Stimulated activated CD4-positive, alpha-beta T cell treated with anti-CD3 and anti-CD28 coated beads, TNF-alpha, amount 100 ng/mL, for 1 hour (primary cell): ENCODE data around the gene MTOR.
A peak's percentile ranks its signal among the peaks of the same experiment; 100 is the strongest.
"Not testable (repeated sequence)": the region's sequence is repeated elsewhere in the genome, so short reads cannot be mapped to it uniquely, and the experiment has no call there.

Experiments
- DNase-seq, 3 donors: peaks; one replicate each; pipeline ENCODE4 v3.0.0-alpha.2; 2020; ENCODE audit warnings: low read depth in 3 of 3, low spot score in 1 of 3

Gene MTOR

GRCh38 chr1:11067716-11068599 lies 194.4 kb downstream of the MTOR start:
- no peak for DNase-seq

DNA sequence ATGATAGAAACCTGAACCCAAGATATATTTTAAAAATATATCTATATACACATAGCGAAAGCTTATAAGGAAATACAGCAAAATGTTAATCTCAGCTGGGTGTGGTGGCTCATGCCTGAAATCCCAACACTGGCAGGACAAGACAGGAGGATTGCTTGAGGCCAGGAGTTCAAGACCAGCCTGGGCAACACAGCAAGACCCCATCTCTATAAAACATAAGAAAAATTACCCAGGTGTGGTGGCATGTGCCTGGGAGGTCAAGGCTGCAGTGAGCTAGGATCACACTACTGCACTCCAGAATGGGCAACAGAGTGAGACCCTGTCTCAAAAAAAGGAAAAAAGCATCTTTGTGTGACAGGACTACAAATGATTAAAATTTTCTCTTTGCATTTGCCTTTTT lies 196.6 kb downstream of the MTOR start:
- DNase-seq: no peak

GRCh38 chr1:11064942-11065341 lies 197.4 kb downstream of the MTOR start:
- DNase-seq: no peak

- not testable (repeated sequence) for DNase-seq
Observed at GRCh38 chr1:11063937-11064537, 198.3 kb downstream of the MTOR start.

DNA sequence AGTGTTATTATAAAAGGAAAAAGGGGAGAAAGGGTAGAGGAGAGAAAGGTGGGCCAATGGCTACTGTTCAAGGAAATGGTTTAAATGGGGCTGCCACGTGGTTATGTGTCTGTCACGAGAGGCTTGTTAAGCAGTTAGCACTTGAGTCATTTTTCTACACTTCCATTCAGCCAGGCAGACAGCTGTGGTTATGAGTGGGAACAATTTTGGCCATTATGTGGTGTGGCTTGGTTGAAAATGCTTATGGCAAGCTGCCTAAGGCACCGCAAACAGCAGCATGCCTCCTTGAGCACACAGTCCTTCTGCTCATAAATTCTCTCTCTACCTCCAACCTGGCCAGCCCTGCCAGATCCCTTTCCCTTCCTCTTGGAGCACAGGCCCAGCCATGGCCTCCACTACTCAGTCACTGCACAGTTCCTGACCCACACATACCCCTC lies 199.4 kb downstream of the MTOR start:
- no peak for DNase-seq

- no peak for DNase-seq
Observed at GRCh38 chr1:11061652-11062365, 200.5 kb downstream of the MTOR start.

- peak; percentile 59 to 88 (median 83) for DNase-seq
Observed at GRCh38 chr1:11059968-11060830, 202.2 kb downstream of the MTOR start, which contains the start of gene SRM. TSS of gene SRM (minus strand) at chr1:11060018. CDS start at chr1:11059943, 75 bp downstream.

DNA sequence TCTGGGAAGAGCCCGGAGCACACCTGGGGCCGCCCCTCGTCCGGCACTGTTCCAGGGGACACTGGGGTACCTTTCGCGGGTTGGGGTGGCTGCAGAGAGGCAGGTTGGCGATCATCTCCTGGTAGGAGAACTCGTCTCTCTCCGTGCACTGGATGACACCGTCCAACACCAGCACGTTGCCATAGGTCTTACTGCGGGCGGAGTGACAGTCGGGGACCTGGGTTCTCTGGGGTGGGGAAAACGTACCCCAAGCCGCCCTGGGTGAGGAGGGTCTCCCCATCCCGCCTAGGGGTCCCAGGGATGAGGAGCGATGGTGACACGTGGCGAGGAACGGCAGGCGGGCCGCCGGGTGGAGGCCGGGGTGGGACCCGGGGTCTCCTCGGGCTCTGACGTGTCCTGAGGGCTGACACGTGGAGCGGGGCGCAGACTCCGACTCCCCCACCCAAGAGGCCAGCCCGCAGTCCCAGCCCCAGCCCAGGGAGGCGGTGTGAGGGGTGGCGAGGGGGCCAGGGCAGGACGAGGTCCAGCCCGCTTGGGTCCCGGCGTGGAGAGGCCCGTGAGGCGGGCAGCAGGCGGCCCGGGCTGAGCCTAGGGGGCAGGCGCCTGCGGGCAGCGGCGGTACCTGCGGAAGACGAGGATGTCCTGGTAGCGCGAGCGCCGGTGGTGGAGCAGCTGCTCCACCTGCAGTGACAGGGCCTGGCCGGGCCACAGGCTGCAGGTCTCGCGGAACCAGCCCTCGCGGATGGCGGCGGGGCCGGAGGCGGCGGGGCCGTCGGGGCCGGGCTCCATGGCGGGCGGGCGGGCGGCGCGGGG lies 203.0 kb downstream of the MTOR start:
- peak in 1 of 3 donors; percentile 15 for DNase-seq

DNA sequence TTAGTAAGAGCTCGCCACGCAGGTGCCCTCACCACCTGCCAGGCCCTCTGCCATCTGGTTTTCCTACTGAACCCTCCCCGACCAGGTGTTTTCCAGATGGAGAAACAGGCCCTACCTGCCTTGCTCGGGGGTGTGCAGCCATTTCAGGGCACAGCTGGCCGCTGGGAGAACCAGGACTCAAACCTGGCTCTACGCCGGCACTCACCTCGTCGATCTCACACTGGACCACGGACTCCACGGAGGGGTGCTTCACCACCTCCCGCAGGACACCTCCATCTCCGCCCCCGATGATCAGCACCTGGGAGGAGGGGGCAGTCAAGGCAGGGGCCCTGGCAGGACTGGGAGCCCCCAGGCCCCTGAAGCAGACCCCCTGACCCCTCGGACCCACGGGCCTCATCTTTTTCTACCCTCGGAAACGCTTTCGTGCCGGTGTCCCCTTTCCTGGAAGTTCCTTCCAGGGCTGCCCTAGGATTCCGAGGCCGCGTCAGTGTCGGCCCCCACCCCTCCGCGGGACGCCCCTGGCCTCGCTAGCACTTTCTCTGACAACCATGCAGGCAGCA lies 203.7 kb downstream of the MTOR start:
- no peak for DNase-seq

- DNase-seq: no peak
Observed at GRCh38 chr1:11058026-11058425, 204.3 kb downstream of the MTOR start.

GRCh38 chr1:11057477-11057876 lies 204.9 kb downstream of the MTOR start:
- no peak for DNase-seq
